GM21381 (cell line): Measurements from ENCODE around the gene SLIT3.

Experiments used
- ATAC-seq: cut with Tn5 transposase; IDR thresholded peaks from one replicate; pipeline ENCODE4 v1.9.1; 2021; ENCODE audit warnings: mild to moderate bottlenecking, moderate library complexity; ENCODE audit not compliant: unreplicated experiment

Gene SLIT3

DNA sequence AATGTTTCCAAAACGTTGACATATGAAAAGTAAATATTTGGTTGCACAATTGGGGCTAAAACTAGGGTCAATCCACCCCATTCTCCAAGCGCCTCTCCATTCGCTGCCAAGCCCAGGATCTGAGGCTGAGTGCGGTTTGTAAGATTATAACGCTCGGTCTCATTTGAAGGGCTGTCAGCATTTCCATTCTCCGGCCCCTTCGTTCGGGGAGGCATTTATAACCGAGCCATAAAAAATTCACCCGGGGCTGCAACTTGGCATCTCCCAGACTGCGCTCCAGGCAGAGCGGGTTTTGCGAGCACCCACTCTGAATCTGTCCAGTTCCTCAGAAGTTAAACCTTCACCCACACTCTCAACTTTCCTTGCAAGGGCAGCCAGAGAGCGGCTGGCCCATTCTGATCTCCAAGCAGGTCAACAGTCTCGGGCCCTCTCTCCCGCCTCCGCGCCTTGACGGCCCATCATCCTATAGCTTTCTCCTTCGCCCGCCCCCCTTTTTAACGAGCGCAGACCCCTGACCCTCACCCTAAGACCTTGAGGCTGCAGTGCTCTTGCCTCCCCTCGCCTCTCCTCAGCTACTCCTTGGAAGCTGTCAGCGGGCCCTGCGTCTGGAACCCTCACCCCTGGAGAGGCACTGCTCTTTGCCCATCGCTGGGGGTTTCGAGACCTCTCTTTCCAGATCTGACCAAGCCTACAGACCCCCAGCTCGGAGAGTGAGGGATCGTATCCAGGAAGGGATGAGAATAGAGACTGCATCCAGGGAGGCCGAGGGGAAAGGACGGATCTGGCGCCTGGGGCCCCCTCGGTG lies 1.1 kb downstream of the SLIT3 start:
- ATAC-seq = no peak

DNA sequence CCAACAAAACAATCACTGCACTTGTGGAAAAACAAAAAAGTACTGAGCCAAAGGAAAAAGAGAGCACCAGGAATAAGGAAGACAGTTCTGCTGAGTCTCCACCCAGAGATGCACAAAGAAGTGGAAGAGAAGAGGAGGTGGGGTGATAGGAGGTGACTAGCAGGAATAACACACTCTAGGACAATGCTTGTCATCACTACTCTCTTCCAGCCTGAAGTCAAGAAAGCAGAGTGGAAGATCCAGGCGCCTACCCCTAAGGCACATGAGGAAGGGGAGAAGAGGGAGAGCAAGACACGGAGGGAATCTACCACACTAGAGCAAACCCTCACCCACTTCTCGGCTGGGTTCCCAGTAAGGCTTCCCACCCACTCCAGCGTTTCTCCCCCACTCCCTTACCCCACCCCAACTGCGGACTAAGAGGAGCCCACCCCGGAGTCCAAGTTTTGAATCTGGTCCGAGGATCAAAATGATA lies 1.7 kb downstream of the SLIT3 start:
- no peak for ATAC-seq

DNA sequence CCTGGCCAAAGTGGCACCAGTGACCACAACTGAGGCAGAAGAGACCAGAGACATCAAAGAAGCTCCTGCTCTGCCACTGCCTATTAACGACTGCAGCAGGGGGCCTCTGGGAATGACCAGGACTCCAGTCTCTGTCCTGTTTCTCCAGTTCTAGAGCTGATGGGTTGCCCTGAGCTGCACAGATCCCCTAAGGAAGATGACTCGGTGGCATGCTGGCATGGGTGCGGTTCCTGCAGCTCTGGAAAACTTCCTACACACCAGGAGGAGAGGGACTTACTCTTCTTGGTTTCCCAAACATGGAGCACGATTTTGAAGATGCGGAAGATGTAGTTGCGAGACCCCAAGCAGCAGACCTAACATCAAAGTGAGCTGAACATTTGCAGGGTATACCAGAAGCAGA lies 2.7 kb downstream of the SLIT3 start:
- ATAC-seq = no peak

DNA sequence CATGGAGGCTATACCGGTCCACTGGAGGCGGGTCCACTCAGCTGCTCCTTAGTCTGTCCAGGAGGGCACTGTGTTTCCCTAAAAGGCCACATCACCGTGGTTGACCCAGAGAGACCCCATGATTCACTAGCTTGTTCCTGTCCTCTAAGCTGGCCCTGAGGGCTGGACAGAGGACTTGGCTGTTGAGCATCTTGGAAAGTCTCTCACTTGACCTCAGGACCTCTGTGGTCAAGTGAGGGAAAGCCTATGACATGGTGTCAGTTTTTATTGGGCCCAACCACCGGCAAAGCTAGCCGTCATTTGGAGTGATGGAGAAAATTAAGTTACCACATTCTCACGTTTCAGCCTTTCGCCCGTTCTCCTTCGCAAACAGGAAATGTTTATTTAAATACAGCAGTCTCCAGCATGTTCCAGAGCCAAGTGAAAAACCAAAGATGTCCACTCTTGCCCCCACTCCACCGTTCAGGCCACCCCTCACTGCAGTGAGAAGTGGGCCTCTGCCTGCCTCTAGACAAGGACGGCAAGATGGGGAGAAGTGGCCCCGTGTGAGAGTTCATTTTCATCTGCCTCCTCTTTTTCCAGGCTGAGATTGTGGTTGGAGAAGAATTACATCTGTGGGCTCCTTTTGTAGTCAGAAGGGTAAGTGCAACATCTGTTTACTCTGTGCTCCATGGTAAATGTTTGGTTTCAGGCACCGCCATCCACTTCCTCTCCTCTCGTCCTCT lies 4.4 kb downstream of the SLIT3 start:
- no peak for ATAC-seq

DNA sequence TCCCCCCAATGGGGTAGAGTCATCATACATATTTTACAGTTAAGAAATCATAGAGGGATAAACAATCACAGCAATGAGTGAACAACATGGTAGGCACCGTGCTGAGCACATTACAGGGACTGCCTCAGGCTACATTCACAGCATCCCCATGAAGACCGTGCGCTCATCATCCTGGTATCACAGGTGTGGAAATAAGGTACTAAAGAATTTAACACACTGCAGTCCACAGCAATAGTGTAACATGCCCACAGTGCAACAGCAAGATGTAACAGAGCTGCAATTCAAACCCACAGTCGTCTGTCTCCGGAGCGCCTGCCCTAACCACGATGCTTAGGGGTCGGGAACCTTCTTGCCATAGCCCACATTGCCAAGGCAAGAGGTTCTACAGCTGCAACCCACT lies 5.6 kb downstream of the SLIT3 start:
- ATAC-seq = no peak

DNA sequence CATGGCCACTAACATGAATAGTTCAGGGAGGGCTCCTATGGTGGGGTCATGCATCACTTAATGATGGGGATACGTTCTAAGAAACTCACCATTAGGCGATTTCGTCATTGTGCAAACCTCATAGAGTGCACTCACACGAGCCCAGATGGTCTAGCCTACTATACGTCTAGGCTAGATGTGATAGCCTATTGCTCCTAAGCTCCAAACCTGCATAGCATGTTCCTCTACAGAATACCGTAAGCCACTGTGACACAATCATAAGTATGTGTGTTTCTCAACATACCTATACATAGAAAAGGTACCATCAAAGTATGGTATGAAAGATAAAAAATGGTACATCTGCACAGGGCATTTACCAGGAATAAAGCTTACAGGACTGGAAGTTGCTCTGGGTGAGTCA lies 6.3 kb downstream of the SLIT3 start:
- ATAC-seq = no peak

DNA sequence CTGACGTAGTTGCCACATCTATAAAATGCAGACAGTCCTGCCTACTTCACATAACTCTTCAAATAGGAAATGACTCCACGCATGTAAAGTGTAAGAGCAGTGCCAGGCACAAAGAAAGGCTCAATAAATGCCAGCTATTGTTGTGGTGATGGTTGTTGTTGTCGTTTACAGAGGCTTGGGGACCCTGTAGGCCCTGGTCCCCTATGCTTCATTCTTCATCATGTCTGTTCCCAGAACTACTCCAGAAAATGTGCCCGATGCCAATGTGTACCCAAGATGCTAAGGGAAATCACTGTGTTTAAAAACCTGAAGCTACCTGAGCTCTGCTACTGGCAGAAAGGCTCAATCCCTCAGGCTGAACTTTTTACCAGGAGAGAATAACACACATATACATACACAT lies 9.1 kb downstream of the SLIT3 start:
- ATAC-seq = no peak

DNA sequence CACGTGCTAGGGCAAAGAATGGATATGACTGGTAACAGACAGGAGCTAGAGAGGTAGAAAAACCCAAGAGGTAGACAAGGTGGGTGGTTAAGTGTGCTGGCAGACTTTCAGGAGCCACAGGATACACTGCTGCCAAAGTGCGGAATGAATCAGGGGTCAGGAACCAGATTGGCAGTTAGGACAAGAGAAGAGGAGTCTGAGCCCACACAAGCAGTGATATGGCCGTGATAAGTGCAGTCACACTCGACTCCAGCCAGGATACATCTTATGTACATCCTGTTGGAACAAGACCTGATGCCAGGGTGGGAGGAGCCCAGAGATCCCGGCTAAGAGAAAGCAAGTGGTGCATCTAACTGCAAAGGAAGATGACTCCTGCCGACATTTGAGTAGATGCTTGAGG lies 10.0 kb downstream of the SLIT3 start:
- ATAC-seq = no peak

DNA sequence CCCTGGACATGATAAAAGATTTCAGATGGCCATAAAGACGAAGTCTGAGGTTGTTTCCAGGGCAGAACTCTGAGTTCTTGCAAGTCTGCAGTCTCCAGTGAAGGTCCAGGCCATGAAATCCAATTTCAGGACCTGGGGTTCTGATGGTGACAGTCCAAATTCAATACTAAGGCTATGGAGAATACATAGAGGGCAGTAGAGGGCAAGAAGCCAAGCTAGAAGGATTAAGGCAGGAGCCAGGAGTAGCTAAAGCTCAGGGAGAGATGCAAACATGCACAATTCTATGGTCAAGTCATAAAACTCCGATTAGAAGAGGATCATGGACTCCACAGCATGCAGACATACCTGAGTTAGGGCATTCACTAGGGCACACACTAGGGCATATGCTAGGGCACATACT lies 11.4 kb downstream of the SLIT3 start:
- no peak for ATAC-seq

DNA sequence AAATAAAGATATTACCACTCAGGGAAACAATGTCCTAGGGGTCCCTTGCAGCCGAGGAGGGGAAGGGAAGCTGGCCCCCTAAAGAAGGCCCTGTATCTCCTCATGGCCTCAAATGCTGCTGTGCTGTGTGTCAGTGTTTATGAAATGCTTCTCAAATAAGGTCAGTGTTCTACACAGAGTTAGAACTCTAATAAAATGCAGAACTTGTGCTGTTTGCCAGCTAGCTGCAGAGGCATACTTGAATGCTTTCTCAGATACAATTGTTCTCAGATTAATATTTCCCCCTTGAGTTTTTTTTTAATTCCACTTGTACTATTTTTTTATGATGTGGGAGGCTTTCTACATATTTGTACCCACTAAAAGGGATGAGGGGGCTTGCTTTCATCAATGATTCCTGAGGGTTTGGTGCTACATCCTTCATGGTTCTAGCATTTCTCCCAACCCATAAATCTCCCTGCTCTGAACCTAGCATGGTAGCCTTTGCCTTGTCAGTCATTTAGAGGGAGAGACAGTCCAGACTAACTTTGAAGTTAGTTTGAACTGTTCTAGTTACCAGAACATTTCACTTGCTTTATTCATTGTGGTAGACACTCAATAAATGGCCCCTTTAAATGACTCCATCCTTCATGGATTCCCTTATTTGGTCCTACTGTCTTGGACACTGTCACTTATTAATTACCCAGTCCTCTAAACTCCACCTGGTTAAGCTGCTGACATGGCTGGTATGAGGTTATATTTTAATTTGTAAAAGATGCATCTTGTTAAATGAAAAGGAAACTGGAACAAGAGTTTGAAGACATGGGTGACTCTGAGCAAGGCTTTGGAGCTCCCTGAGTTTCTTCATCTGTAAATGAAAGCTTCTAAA lies 12.6 kb downstream of the SLIT3 start:
- ATAC-seq = no peak

DNA sequence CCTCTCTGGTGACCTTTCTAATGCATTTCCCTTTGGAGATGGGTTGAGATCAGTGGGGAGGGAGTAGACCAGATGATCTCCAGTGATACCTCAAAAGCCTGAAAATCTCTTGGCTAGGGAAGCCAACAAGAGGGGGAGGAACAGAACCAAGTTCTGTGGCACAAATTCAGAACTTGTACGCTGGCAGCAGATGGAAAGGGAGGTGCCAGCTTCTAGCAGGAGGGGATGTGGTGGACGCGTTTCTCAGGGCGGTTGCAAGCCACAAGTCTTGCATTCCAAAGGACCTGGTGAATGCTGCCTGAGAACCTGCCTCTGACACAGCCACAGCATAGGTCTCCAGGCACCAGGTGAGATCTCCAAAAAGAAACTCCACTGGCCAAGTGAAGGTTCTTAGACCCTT lies 13.4 kb downstream of the SLIT3 start:
- no peak for ATAC-seq

DNA sequence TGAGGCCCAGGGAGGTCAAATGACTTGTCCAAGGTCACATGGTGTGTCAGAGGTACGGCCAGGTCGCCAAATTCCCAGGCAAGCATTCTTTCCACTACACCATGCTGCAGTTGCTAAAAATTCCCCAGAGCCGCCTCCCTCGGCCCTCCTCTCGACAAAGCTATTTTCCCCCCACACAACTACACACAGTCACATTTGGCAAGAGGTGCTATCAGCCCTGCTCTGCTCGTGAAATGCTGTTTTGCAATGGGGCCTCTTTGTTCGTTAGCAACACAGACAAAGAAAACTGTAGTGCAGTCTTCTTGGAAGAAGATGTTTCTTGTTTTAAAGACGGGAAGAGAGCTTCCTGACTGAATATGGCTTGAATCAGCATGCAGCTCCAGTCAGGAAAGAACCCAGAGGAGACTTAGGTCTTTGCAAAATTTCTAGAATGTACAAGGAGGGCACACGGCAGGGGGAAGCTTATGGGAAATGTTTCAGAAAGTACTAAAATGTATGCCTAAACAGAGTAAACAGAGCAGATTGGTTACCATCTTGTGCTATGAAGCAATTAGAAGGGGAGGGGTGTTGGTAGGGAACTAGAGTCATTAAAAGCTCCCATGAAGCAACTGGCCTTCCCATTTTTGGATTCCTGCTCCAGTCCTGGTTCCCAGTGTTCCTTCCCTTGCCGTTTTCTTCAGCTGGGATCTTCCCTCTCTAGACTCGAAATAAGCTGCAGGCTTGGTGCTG lies 14.2 kb downstream of the SLIT3 start:
- ATAC-seq = no peak

DNA sequence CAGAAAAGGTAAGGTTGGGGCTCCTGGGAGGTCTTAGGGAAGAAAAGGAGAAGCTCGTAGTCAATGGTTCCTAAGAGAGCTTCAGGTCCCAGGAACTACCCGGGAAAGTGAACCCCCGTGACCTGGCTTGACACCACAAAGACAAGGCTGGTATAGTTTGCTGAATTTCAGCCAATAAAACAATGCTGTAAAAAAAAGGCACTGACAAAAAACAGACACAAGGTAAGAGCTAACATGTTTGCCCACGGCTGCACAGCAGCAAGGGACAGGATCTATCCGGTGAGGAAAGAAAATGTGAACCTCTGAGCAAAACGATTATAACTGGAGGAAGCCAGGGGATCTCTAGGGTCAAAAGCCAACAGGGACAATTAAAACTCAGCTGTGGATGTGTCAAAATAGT lies 17.1 kb downstream of the SLIT3 start:
- ATAC-seq = no peak

DNA sequence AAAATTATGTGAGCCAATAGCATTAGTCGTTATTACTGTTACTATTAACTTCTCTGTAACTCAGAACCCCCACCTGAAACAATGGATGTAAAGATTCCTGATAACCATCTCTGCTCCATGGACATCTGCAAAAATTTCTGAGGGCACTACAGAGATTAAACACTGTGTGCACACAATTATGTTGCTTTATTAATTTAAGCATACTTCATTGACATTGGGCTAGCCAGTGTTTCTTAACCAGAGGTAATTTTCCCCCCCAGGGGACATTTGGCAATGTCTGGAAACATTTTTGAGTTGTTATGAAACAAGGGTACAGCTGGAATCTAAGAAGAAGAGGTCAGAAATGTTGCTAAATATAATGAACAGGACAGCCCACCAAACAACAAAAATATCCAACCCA lies 19.3 kb downstream of the SLIT3 start:
- no peak for ATAC-seq

DNA sequence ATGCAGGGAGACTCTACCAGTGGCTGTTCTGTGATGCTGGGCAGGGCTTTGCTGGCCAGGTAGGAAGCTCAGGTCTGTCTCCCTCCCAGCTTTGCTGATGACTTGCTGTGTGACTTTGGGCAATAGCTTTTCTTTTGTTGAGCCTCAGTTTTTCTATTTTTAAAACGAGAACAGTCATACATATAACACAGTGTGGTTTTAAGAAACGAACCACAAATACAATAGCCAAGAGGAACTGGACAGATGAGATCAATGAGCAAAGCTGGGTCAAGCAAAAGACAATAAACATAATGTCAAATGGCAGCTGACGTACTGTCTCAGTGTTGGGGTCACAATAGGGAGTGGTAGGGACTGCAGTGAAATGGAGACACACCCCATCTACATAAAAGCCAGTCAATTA lies 20.2 kb downstream of the SLIT3 start:
- no peak for ATAC-seq

DNA sequence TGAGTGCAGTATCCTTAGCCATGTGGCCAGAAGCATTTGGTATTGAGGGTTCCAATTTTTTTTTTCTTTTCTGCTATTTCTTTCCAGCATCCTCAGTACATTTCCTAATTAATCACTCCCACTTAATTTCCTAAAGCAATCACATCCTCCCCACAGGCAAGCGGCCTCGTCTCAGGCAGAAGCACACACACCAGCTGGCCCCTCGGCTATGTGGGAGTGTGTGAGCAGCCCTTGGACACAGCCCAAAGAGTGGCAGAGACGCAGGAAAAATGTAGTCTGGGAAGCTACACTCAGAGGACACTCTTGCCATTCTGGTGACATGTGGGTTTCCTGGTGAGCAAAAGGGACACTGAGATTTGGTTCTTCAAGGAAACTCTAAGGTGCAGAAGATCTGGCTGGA lies 20.7 kb downstream of the SLIT3 start:
- ATAC-seq = no peak

DNA sequence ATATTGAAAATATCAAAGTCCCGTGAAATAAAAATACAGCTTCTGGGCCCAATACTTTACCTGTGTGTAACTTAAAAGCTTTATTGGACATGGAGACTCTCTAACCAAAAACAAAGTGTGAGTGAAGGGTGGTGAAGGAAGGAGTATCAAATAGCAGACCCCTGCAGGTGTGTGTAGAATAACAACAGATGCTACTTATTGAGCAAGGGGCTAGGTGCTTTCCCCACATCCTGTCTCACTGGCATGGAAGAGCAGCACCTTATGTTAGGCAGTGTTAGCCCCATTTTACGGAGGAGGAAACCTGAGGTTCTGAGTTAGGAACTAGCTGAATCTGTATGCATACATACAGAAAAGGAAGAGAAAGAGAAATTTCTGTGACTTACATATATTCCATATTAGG lies 21.8 kb downstream of the SLIT3 start:
- ATAC-seq = no peak

DNA sequence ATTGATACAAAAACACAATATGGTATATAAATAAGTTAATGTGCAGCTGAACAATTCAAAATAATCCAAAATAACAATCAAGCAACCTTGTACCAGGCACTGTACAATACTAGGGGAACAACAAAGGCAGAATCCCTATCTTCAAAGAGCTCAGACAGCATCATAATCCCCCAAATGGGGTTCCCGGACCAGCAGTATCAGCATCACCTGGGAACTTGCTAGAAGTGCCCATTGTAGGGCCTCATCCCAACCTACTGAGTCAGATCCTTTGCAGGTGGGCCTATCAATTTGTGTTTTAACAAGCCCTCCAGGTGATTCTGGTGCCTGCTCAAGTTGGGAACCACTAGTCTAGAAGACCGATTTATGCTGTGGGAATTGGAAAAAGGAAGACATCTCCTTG lies 27.1 kb downstream of the SLIT3 start:
- ATAC-seq = no peak

DNA sequence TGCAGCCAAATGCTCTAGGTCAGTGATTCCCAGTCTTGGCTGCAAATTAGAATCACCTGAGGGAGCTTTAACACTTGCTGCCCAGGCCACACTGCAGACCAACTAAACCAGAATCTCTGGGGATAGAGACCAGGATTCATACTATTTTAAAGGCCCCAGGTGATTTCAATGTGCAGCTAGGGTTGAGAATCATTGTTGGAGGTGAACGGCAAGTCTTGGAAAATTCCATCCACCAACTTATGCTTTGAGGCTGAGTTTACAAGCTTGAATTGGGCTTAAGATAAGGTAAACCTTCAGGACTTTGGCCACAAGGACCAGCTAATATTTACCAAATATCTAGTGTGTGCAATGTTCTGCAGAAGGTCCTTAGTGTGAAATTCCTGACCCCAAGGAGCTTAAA lies 27.5 kb downstream of the SLIT3 start:
- ATAC-seq = no peak

DNA sequence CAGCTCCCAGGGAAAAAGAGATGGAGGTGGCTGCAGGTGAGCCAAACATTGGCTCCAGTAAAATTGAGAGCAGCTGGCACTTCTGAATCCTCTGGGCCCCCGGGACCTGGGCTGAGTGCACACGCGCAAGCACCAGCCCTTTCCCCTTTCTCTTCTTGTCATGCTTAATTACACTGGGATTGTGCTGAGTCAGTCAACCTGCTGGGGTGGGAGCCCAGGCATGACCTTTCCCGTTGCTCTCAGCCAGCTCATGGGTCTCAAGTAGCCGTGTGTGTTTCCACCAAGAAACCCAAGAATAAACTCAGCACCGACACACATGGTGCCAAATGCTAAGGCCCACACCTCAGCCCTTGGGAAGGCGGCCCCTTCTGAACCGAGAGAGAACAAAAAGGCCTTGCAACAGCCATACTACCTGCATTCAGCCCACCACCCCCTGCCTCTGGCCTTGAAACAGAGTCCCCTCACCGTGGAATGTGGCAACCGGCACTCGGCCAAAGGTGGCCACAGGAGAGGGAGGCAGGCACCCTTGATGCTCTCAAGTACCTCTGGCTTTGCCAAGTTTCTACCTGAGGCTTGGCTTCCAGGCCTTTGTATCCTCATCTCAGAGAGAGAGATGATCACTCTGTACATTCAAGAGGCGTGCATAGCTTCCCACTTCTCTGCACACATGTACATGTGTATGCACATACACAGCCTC lies 28.1 kb downstream of the SLIT3 start:
- ATAC-seq = no peak
